B cell (primary cell): ENCODE measurements around the gene FOXB2. TPM values are rescaled to one million over a fixed set of nuclear protein-coding genes. Genes with fewer than 3 reads are reported as not detected.
"Not testable (repeated sequence)": the region's sequence is repeated elsewhere in the genome, so short reads cannot be mapped to it uniquely, and the experiment has no call there.

Source experiments
- ATAC-seq: fragments of 200-7000 bp; cut with Tn5 transposase; one replicate; pipeline ENCODE4 v1.10.0; 2021; ENCODE audit warnings: low read depth, mild to moderate bottlenecking, moderate number of reproducible peaks, moderate library complexity
- CTCF ChIA-PET: fragments of 350-600 bp; sonication (Branson Sonifier 250); formaldehyde crosslinking; loops from one replicate; lab custom pipeline; 2021; ENCODE audit warnings: antibody characterized with exemption, inconsistent platforms; lab: Charles Lee
- POLR2A ChIA-PET: fragments of 350-600 bp; sonication (Branson Sonifier 250); formaldehyde crosslinking; loops from one replicate; lab custom pipeline; 2021; ENCODE audit warnings: antibody characterized with exemption; lab: Charles Lee
- DNase-seq: peaks from one replicate; pipeline ENCODE4 v3.0.0; 2013
- H2AFZ ChIP-seq: 2 replicates; pipeline ENCODE4 v1.6.1; 2012; ENCODE audit warnings: mild to moderate bottlenecking, low read depth, low read length; ENCODE audit not compliant: insufficient read depth, poor library complexity, severe bottlenecking
- H3K27ac ChIP-seq, 2 donors: 1 replicate in 1 of 2; 2 replicates in 1 of 2; pipeline ENCODE4 v1.5.1; 2012 to 2013; ENCODE audit warnings: low read length in 2 of 2, mild to moderate bottlenecking in 2 of 2, moderate library complexity in 1 of 2
- H3K27me3 ChIP-seq, 4 experiments: fragments of 200-600 bp in 1 of 4; sonication (generic) in 1 of 4; replicated peaks in 1 of 4; 1 replicate in 2 of 4; 2 replicates in 2 of 4; pipeline versions ENCODE4 v1.6.1 to v1.7.0; 2013 to 2016; ENCODE audit warnings: low read length in 3 of 4, mild to moderate bottlenecking in 2 of 4, mixed read lengths in 1 of 4, moderate library complexity in 1 of 4; ENCODE audit not compliant: insufficient read depth in 4 of 4, control insufficient read depth in 3 of 4; ENCODE audit errors: control extremely low read depth in 1 of 4
- H3K36me3 ChIP-seq, 2 experiments: replicated peaks in 1 of 2; 1 replicate in 1 of 2; 2 replicates in 1 of 2; pipeline versions ENCODE4 v1.6.1 to v1.7.1; 2013; ENCODE audit warnings: low read length in 1 of 2; ENCODE audit not compliant: insufficient read depth in 2 of 2, control insufficient read depth in 1 of 2; ENCODE audit errors: control extremely low read depth in 1 of 2, extremely low read depth in 1 of 2
- H3K4me1 ChIP-seq, 2 donors: fragments of 200-600 bp in 1 of 2; sonication (generic) in 1 of 2; 1 replicate in 1 of 2; 2 replicates in 1 of 2; pipeline versions ENCODE4 v1.5.1 to v1.6.1; 2013 to 2017; ENCODE audit warnings: low read length in 2 of 2; ENCODE audit not compliant: control insufficient read depth in 2 of 2, insufficient read depth in 2 of 2
- H3K4me2 ChIP-seq: replicated peaks from 2 replicates; pipeline ENCODE3; 2012; ENCODE audit warnings: mild to moderate bottlenecking, low read depth, low read length; ENCODE audit not compliant: poor library complexity, severe bottlenecking
- H3K4me3 ChIP-seq, 5 experiments: fragments of 200-600 bp in 1 of 5; sonication (generic) in 1 of 5; 1 replicate in 3 of 5; 2 replicates in 2 of 5; pipeline versions ENCODE4 v1.5.1 to v1.7.0; 2011 to 2016; ENCODE audit warnings: low read length in 4 of 5, mild to moderate bottlenecking in 4 of 5, low read depth in 2 of 5, control low read depth in 1 of 5, moderate library complexity in 1 of 5; ENCODE audit not compliant: insufficient read depth in 1 of 5; ENCODE audit errors: control extremely low read depth in 1 of 5, extremely low read depth in 1 of 5
- H3K79me2 ChIP-seq: fragments of 200-600 bp; sonication (generic); one replicate; pipeline ENCODE4 v1.6.0; 2016; ENCODE audit warnings: low read length; ENCODE audit not compliant: control insufficient read depth, insufficient read depth
- H3K9ac ChIP-seq: fragments of 200-600 bp; sonication (generic); 2 replicates; pipeline ENCODE4 v1.6.1; 2017; ENCODE audit warnings: mild to moderate bottlenecking, low read length, moderate library complexity
- H3K9me3 ChIP-seq, 3 donors: one replicate each; pipeline versions ENCODE4 v1.6.1 to v1.7.1; 2013; ENCODE audit warnings: low read length in 2 of 3; ENCODE audit not compliant: control insufficient read depth in 2 of 3, insufficient read depth in 1 of 3; ENCODE audit errors: control extremely low read depth in 1 of 3
- H4K20me1 ChIP-seq: 2 replicates; pipeline ENCODE4 v1.6.0; 2012; ENCODE audit warnings: mild to moderate bottlenecking, low read length; ENCODE audit not compliant: insufficient read depth, control insufficient read depth, poor library complexity, severe bottlenecking
- H3K27ac Mint-ChIP-seq: one replicate; pipeline ENCODE4 v1.8.0; 2021; ENCODE audit warnings: mixed read lengths
- H3K27me3 Mint-ChIP-seq: one replicate; pipeline ENCODE4 v1.8.0; 2021; ENCODE audit warnings: mixed read lengths
- H3K4me1 Mint-ChIP-seq: one replicate; pipeline ENCODE4 v1.8.0; 2021; ENCODE audit warnings: mixed read lengths
- H3K4me3 Mint-ChIP-seq: one replicate; pipeline ENCODE4 v1.8.0; 2021; ENCODE audit warnings: mixed read lengths
- H3K9me3 Mint-ChIP-seq: one replicate; pipeline ENCODE4 v1.8.0; 2022; ENCODE audit warnings: mixed read lengths; ENCODE audit not compliant: insufficient read depth
- EZH2 ChIP-seq: IDR thresholded peaks from 2 replicates; pipeline ENCODE4 v1.6.1; 2012; ENCODE audit warnings: borderline replicate concordance, low read depth, mild to moderate bottlenecking, moderate library complexity, low read length; ENCODE audit not compliant: insufficient read depth, poor library complexity, severe bottlenecking
- WGBS: methylation state at CpG from one replicate; pipeline ENCODE4 v1.1.5; 2013; ENCODE audit warnings: missing lambda C conversion rate; ENCODE audit not compliant: insufficient coverage; 5-methylcytosine and 5-hydroxymethylcytosine counted together
- intact Hi-C: fragments of 100-400 bp; cut with micrococcal nuclease; formaldehyde crosslinking; loops from one replicate; pipeline ENCODE4 v1.10.0; 2022
- polyA plus RNA-seq: library from polyadenylated mRNA; depleted of rRNA; stranded (reverse); fragments of >200 nt; gene quantifications from 2 replicates; pipeline ENCODE4 v1.2.3, GENCODE V29; 2012
- total RNA-seq, 2 donors: library from RNA; stranded (reverse); fragments of 120-200 nt in 1 of 2; gene quantifications; 1 replicate in 1 of 2; 2 replicates in 1 of 2; pipeline versions ENCODE4 v1.2.3 to v1.2.4, GENCODE V29; 2013 to 2022

Gene FOXB2
- total and polyA plus RNA-seq, 2 donors (not counting 1 experiment from before 2014, with no cell fraction given) = not detected

DNA sequence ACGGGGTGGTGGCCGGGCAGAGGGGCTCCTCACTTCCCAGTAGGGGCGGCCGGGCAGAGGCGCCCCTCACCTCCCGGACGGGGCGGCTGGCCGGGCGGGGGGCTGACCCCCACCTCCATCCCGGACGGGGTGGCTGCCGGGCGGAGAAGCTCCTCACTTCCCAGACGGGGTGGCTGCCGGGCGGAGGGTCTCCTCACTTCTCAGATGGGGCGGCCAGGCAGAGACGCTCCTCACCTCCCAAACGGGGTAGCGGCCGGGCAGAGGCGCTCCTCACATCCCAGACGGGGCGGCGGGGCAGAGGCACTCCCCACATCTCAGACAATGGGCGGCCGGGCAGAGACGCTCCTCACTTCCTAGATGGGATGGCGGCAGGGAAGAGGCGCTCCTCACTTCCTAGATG, 41.2 kb downstream of the FOXB2 start:
- DNase-seq, CTCF ChIA-PET, ATAC-seq: not testable (repeated sequence)

DNA sequence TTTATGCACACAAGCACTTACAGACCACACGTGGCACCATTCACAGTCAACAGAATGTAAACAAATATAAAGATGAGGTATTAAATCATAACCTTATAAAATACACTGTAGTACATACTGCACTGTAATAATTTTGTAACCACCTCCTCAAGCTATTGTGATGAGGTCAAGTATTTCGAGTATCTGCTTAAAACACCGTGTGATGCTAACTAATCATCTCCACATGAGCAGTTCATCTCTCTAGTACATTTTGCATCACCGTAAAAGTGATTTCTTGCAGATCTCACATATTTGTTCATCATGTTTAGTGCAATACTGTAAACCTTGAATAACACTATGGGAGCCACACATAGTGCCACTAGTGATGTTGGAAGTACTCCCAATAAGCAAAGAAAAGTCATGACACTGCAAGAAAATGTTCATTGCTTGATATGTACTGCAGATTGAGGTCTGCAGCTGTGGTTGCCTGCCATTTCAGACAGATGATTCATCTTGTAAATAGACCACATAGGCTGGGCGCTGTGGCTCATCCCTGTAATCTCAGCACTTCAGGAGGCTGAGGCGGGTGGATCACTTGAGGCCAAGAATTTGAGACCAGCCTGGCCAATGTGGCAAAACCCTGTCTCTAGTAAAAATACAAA, 44.3 kb downstream of the FOXB2 start:
- TF ChIP-seq EZH2 = no peak
- no peaks in the 10 kb centered on the region for H3K27me3 Mint-ChIP-seq

More for the DNA sequence above, 41.2 kb downstream of the FOXB2 start:
- H3K4me3 Mint-ChIP-seq, H3K4me1 ChIP-seq, POLR2A ChIA-PET, H3K4me2 ChIP-seq, H3K36me3 ChIP-seq, H3K27me3 Mint-ChIP-seq, H3K4me3 ChIP-seq, H3K9ac ChIP-seq, intact Hi-C loops, H3K4me1 Mint-ChIP-seq, H3K27ac ChIP-seq, H3K79me2 ChIP-seq, H3K9me3 ChIP-seq, H2AFZ ChIP-seq, H3K27me3 ChIP-seq, H4K20me1 ChIP-seq, H3K27ac Mint-ChIP-seq, H3K9me3 Mint-ChIP-seq: not testable (repeated sequence)
- WGBS = no CpG with 5 or more reads among the region's 31 CpGs

More for the DNA sequence above, 44.3 kb downstream of the FOXB2 start:
- H2AFZ ChIP-seq = no peak overlapping the region
- no peak for DNase-seq
- 84% methylated on average over 2 of the region's 6 CpGs for WGBS
- POLR2A ChIA-PET = no interaction called here
- no peak overlapping the region for H3K4me3 Mint-ChIP-seq
- H3K4me2 ChIP-seq = no peak overlapping the region
- H3K9me3 Mint-ChIP-seq = no peaks in the 10 kb centered on the region
- intact Hi-C loops = no loop called here
- no peak overlapping the region for H3K27ac Mint-ChIP-seq
- no peaks in the 10 kb centered on the region for H3K36me3 ChIP-seq
- H4K20me1 ChIP-seq = no peaks in the 10 kb centered on the region
- H3K27me3 ChIP-seq = no peaks in the 10 kb centered on the region
- CTCF ChIA-PET = no interaction called here
- no peak overlapping the region for H3K9ac ChIP-seq
- no peak overlapping the region for H3K27ac ChIP-seq
- H3K4me3 ChIP-seq = no peak overlapping the region
- H3K4me1 ChIP-seq = no peaks in the 10 kb centered on the region
- ATAC-seq = no peak
- H3K79me2 ChIP-seq = no peaks in the 10 kb centered on the region
- H3K9me3 ChIP-seq = peaks cover 0 to 5% (median 0%) of the 10 kb centered on the region in 3 donors
- no peaks in the 10 kb centered on the region for H3K4me1 Mint-ChIP-seq
